GM21423 (cell line): Measurements from ENCODE around the gene C1orf21.
"Not testable (repeated sequence)": the region's sequence is repeated elsewhere in the genome, so short reads cannot be mapped to it uniquely, and the experiment has no call there.

Experiments used
- ATAC-seq: cut with Tn5 transposase; IDR thresholded peaks from one replicate; pipeline ENCODE4 v1.9.1; 2021; ENCODE audit warnings: mild to moderate bottlenecking, moderate library complexity; ENCODE audit not compliant: unreplicated experiment

The C1orf21 gene

GRCh38 chr1:184386312-184387068 is at the start of gene C1orf21:
TSS of gene C1orf21 (plus strand) at chr1:184387029. CDS start at chr1:184477510, 90,481 bp downstream.
- peak; percentile 81 for ATAC-seq

- ATAC-seq = not testable (repeated sequence)
Observed at GRCh38 chr1:184337865-184338264, 49.0 kb upstream of the C1orf21 start.

- ATAC-seq = no peak
Observed at GRCh38 chr1:184340984-184341383, 45.8 kb upstream of the C1orf21 start.

- ATAC-seq = no peak
Observed at GRCh38 chr1:184350573-184350972, 36.3 kb upstream of the C1orf21 start.

GRCh38 chr1:184351416-184351975 is 35.3 kb upstream of the C1orf21 start:
- ATAC-seq = no peak

- no peak for ATAC-seq
Observed at GRCh38 chr1:184352776-184353175, 34.1 kb upstream of the C1orf21 start.

- ATAC-seq = no peak
Observed at GRCh38 chr1:184354719-184355118, 32.1 kb upstream of the C1orf21 start.

GRCh38 chr1:184356891-184357290 is 29.9 kb upstream of the C1orf21 start:
- ATAC-seq = no peak

- ATAC-seq = no peak
Observed at GRCh38 chr1:184358256-184358655, 28.6 kb upstream of the C1orf21 start.

- ATAC-seq = no peak
Observed at GRCh38 chr1:184359909-184360308, 26.9 kb upstream of the C1orf21 start.

- ATAC-seq = no peak
Observed at GRCh38 chr1:184362876-184363275, 24.0 kb upstream of the C1orf21 start.

GRCh38 chr1:184365699-184366098 is 21.1 kb upstream of the C1orf21 start:
- ATAC-seq = no peak

GRCh38 chr1:184366997-184367396 is 19.8 kb upstream of the C1orf21 start:
- no peak for ATAC-seq

- ATAC-seq = no peak
Observed at GRCh38 chr1:184367427-184368038, 19.3 kb upstream of the C1orf21 start.

- no peak for ATAC-seq
Observed at GRCh38 chr1:184368354-184368753, 18.5 kb upstream of the C1orf21 start.

- ATAC-seq = no peak
Observed at GRCh38 chr1:184370850-184371249, 16.0 kb upstream of the C1orf21 start.

GRCh38 chr1:184373155-184373554 is 13.7 kb upstream of the C1orf21 start:
- no peak for ATAC-seq

- ATAC-seq = no peak
Observed at GRCh38 chr1:184376369-184376768, 10.5 kb upstream of the C1orf21 start.

- ATAC-seq = no peak
Observed at GRCh38 chr1:184379111-184379752, 7.6 kb upstream of the C1orf21 start.

GRCh38 chr1:184380468-184380867 is 6.4 kb upstream of the C1orf21 start:
- no peak for ATAC-seq

GRCh38 chr1:184383772-184384323 is 3.0 kb upstream of the C1orf21 start:
- ATAC-seq = no peak
